Cardiac muscle cell (in vitro differentiated cells and primary cell): ENCODE measurements around the gene CTPS2. TPM values are rescaled to one million over a fixed set of nuclear protein-coding genes. Genes with fewer than 3 reads are reported as not detected.

Experiments used
- DNase-seq, 2 donors: peaks; one replicate each; pipeline versions ENCODE4 v3.0.0 to v3.0.0-alpha.2; 2010 to 2017; ENCODE audit warnings: low read depth in 1 of 2, low spot score in 1 of 2
- H3K27ac ChIP-seq: fragments of 200-600 bp; sonication (generic); 2 replicates; pipeline ENCODE4 v1.5.1; 2016
- H3K27me3 ChIP-seq: fragments of 200-600 bp; sonication (generic); 2 replicates; pipeline ENCODE4 v1.6.0; 2016; ENCODE audit warnings: control low read depth
- H3K36me3 ChIP-seq: fragments of 200-600 bp; sonication (generic); 2 replicates; pipeline ENCODE4 v1.5.1; 2016; ENCODE audit warnings: control low read depth
- H3K4me1 ChIP-seq: fragments of 200-600 bp; sonication (generic); 2 replicates; pipeline ENCODE4 v1.8.1; 2017; ENCODE audit warnings: low read depth, mild to moderate bottlenecking, mixed run types
- H3K4me3 ChIP-seq: fragments of 200-600 bp; sonication (generic); 2 replicates; pipeline ENCODE4 v1.5.1; 2016; ENCODE audit warnings: mild to moderate bottlenecking
- H3K9me3 ChIP-seq: fragments of 200-600 bp; sonication (generic); 2 replicates; pipeline ENCODE4 v1.5.1; 2017; ENCODE audit warnings: low read depth, mild to moderate bottlenecking, control low read depth
- polyA plus RNA-seq: library from polyadenylated mRNA; unstranded; fragments of >200 nt; fragmentation: Nextera tagmentation; extraction: Ambion mirVana; gene quantifications from 2 replicates; pipeline ENCODE4 v1.2.1, GENCODE V29; 2016
- total RNA-seq: library from RNA; depleted of rRNA; stranded (reverse); fragments of >200 nt; gene quantifications from 2 replicates; pipeline ENCODE4 v1.2.3, GENCODE V29; 2016
- TF ChIP-seq, protein P1 (sequence below): IDR thresholded peaks from 2 replicates; pipeline ENCODE4 v1.5.1; 2012; ENCODE audit warnings: low read depth, mild to moderate bottlenecking, low read length

Gene CTPS2
- total and polyA plus RNA-seq, 2 experiments from 2014 or later = 37.4 to 51.0 TPM

DNA sequence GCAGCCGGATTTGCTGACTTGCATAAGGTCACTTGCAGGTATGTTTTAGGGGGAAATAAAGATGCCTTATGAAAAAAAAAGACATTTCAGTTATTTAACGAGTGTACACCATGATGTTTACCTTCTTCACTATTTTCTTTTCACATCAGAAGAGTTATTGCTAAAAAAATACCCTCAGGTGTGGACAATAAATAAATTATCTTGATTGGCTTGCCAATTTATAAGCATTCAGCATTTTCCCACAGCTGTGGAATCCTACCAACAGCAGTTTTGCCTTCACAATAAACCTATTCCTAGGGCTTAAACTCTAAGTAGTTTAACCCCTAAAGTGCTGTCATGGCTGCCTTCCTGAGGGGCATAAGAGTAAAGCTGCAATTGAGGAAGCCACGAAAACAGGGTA, 145.9 kb downstream of the CTPS2 start:
- DNase-seq = no peak
- Histone ChIP-seq H3K27me3 (no peaks in the 10 kb centered on the region), H3K9me3 (no peaks in the 10 kb centered on the region), H3K4me3 (no peak overlapping the region), H3K36me3 (no peaks in the 10 kb centered on the region), H3K4me1 (no peaks in the 10 kb centered on the region), H3K27ac (no peak overlapping the region)
- TF ChIP-seq, protein P1, sequence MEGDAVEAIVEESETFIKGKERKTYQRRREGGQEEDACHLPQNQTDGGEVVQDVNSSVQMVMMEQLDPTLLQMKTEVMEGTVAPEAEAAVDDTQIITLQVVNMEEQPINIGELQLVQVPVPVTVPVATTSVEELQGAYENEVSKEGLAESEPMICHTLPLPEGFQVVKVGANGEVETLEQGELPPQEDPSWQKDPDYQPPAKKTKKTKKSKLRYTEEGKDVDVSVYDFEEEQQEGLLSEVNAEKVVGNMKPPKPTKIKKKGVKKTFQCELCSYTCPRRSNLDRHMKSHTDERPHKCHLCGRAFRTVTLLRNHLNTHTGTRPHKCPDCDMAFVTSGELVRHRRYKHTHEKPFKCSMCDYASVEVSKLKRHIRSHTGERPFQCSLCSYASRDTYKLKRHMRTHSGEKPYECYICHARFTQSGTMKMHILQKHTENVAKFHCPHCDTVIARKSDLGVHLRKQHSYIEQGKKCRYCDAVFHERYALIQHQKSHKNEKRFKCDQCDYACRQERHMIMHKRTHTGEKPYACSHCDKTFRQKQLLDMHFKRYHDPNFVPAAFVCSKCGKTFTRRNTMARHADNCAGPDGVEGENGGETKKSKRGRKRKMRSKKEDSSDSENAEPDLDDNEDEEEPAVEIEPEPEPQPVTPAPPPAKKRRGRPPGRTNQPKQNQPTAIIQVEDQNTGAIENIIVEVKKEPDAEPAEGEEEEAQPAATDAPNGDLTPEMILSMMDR = no peak

DNA sequence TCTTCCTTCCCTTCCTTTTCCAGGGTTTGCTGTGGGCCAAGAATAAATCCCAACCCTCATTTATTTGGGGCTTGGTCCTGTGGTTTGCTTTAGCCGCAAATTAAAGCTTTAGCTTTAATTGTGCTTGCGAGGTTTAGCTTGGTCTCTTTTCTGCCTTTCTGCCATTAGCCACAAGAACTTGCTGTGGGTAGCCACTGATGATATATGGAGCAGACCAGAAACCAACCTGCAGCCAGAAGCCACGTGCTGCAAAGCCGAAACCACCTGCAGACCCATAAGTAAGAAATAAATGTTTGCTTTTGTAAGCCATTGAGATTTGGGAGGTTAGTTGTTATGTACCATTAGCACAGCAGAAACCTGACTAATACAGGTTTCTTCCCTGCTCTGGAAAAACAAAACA, 152.3 kb downstream of the CTPS2 start:
- Histone ChIP-seq H3K9me3 (no peaks in the 10 kb centered on the region), H3K4me3 (no peak overlapping the region), H3K27ac (no peak overlapping the region), H3K36me3 (no peaks in the 10 kb centered on the region), H3K4me1 (no peaks in the 10 kb centered on the region), H3K27me3 (no peaks in the 10 kb centered on the region)
- no peak for DNase-seq
- TF ChIP-seq, protein P1 = no peak

DNA sequence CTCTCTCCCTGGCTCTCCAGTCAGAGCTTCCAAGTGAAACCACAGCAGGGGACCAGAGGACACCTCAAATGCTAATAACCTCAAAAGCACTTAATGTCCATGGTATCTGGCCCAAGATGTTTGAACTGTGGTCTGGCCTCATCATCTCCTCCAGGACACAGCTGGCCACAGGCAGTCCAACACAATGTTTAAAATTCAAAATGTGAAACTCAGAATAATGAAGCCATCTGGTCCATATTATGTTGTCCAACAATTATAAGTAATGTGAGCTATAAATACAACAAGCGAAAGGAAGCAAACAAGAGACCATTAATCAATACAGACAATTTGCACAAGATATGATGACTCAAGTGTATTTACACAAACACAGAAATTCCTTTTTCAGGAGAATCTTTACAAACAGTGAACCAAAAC, 153.3 kb downstream of the CTPS2 start:
- Histone ChIP-seq H3K9me3 (no peaks in the 10 kb centered on the region), H3K4me1 (no peaks in the 10 kb centered on the region), H3K27me3 (no peaks in the 10 kb centered on the region), H3K4me3 (no peak overlapping the region), H3K27ac (no peak overlapping the region), H3K36me3 (no peaks in the 10 kb centered on the region)
- no peak for DNase-seq
- TF ChIP-seq, protein P1 = no peak

GRCh38 chrX:16558489-16558888, 154.0 kb downstream of the CTPS2 start:
- TF ChIP-seq, protein P1 = no peak
- Histone ChIP-seq H3K36me3 (no peaks in the 10 kb centered on the region), H3K27ac (no peak overlapping the region), H3K27me3 (no peaks in the 10 kb centered on the region), H3K4me3 (no peak overlapping the region), H3K9me3 (no peaks in the 10 kb centered on the region), H3K4me1 (no peaks in the 10 kb centered on the region)
- DNase-seq = no peak

GRCh38 chrX:16552546-16552945, 159.9 kb downstream of the CTPS2 start:
- Histone ChIP-seq H3K36me3 (no peaks in the 10 kb centered on the region), H3K4me3 (no peak overlapping the region), H3K27ac (no peak overlapping the region), H3K4me1 (no peaks in the 10 kb centered on the region), H3K27me3 (no peaks in the 10 kb centered on the region), H3K9me3 (no peaks in the 10 kb centered on the region)
- TF ChIP-seq, protein P1 = no peak
- peak in 1 of 2 donors; percentile 1 for DNase-seq

- Histone ChIP-seq H3K9me3 (no peaks in the 10 kb centered on the region), H3K36me3 (no peaks in the 10 kb centered on the region), H3K27me3 (no peaks in the 10 kb centered on the region), H3K27ac (no peak overlapping the region), H3K4me3 (no peak overlapping the region), H3K4me1 (no peaks in the 10 kb centered on the region)
- DNase-seq = no peak
- TF ChIP-seq, protein P1 = no peak
Observed at GRCh38 chrX:16547644-16548043, 164.8 kb downstream of the CTPS2 start.
